MM.1S (cell line): ENCODE data around the gene URI1.

Experiments used
- CTCF ChIP-seq: fragments of 300-600 bp; sonication (generic); IDR thresholded peaks from 2 replicates; pipeline ENCODE4 v1.5.1; 2016; ENCODE audit warnings: antibody characterized with exemption, low read length, mixed read lengths
- EZH2 ChIP-seq: fragments of 300-600 bp; sonication (generic); optimal IDR thresholded peaks from 2 replicates; pipeline ENCODE3; 2017; ENCODE audit warnings: low read depth, mild to moderate bottlenecking, antibody characterized with exemption, low read length, mixed read lengths

- no peak for TF ChIP-seq CTCF
- TF ChIP-seq EZH2, result no peak
Observed at GRCh38 chr19:30053558-30053957, 111.5 kb downstream of the URI1 start.
